Activated gamma-delta T cell treated with Interleukin-2 at 50 U/mL for 16 hours (primary cell): ENCODE measurements around the gene COL6A1.

Experiments
- DNase-seq: peaks from one replicate; pipeline ENCODE4 v3.0.0-alpha.2; 2020

COL6A1 gene

DNA sequence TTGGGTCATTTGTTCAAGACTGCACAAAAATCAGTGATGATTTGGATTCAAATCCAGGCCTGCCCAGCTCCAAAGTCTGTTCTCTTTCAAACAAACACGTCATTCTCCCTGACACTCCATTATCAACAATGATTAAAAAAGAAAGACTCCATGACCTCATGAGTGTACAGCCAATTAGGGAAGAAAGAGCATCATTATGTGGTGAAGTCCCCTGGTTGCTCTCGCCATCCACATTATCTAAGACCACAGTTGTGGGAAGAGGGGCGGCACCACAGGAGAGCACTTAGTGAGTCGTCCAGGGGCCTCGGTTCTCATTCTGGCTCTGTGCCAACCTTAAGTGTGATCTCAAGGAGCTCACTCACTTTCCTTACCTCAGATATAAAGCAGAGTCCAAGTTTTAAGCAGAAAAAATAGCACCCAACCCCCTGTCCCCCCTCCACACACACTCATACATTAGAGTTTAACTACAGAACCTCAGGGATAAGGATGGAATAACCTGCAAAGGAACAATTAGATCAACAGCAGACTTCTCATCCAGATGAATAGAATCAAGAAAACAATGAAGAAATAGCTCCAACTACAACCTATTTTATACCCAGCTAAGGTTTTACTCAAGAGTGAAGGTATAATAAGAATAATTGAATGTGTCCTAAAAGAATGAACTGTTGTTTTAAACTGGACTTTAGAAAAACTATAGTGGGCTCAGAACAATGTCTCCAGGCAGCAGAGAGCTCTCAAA is 47.8 kb downstream of the COL6A1 start:
- DNase-seq: no peak

DNA sequence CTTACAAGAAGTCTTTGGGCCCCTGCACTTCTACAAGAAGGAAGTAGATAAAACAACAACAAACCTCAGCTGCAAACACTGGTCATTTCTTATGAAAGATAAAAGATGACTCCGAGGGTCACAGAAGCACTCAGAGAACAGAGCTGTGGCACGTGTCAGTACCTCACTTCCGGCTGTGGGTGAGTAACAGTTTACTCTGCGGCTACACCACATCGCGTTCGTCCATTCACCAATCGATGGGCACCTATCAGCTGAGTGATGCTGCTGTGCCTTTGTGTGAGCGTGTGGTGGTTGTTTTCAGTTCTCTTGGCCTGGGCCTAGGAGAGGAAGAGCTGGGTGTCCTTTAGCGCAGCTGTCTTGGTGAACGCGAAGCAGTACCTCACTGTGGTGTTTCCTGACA is 49.9 kb downstream of the COL6A1 start:
- DNase-seq: no peak

DNA sequence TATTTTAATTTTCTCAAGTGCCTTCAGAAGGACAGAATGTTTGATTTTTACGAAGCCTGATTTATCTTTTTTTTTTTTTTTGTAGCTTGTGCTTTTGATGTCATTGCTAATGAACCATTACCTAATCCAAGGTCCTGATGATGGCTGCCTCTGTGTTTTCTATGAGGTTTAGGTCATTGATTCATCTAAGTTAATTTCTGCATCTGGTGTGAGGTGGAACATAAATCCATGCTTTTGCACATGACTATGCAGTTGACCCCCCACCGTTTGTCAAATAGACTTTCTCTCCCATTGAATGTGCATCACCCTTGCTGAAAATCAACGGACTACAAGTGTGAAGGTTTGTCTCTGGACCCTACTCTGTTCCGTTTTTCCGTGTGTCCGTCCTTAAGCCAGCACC is 50.5 kb downstream of the COL6A1 start:
- DNase-seq: no peak

DNA sequence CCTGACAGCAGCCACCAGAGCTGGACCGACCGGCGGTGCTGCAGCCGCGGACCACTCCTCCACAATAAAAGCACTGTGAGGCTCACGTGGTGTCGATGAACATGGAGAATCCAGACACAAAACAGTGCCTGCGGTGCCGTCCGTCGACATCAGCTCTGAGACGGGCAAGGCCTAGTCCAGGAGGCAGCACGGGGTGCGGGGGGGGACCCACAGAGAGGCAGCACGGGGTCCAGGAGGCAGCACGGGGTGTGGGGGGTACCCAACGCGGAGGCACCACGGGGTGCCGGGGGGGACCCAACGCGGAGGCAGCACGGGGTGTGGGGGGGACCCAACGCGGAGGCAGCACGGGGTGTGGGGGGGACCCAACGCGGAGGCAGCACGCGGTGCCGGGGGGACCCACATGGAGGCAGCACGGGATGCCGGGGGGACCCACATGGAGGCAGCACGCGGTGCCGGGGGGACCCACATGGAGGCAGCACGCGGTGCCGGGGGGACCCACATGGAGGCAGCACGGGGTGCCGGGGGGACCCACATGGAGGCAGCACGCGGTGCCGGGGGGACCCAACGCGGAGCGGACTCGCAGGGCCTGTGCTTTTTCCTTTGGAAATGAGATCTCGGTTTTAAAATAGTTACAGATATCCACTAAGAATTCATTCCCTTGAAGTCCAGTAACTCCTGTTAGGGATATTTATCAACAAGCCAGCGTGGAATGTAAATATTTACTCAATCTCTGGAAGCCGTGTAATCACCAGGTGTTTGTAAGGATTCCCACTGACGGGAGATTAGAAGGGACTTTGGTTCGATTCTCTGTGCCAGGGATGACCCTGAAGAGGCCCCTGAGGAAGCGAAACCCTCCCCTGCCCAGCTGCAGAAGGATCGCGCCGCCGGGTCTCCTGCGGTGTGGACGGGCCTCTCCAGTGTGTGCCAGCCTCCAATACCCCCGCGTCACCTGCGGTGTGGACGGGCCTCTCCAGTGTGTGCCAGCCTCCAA is 52.1 kb downstream of the COL6A1 start:
- no peak for DNase-seq

DNA sequence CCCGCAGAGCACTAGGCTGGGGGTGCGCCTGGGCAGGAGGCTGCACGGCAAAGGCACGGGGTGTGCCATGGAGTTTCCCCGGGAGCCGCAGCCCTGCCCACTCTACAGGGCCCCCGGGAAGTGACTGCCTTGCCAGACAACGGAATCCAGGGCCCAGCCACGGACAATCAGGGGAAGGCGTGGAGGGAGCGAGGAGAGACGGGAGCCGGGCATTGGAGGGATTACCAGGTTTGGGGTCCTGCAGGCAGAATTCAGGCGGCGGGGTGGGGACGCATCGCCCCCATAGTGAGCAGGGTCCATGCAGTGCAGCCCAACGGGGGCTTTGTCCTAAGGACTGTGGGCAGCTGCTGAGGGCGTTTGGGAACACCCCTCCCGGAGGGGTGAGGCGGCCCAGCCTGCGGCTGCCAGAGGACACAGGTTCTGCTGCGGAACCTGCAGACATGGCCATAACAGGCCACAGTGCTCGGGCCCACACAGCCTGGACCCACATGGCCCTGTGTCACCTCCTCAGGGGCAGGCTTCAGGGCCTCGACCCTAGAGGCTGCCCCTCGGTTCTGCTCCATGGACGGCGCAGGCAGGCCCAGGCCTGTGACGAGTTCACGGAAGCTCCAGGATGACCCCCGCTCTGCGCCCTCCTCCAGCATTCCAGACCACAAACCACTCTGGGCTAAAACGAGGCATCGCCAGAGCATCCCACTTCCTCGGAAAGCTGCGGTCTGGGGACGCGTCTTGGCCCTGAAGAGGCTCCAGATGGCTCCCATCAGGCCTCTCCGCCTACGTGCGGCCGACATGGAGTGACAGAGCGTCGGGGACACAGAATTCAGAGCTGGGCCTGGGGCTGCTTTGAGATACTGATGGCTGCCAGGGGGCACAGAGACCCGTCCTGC is 54.5 kb downstream of the COL6A1 start:
- DNase-seq: no peak

DNA sequence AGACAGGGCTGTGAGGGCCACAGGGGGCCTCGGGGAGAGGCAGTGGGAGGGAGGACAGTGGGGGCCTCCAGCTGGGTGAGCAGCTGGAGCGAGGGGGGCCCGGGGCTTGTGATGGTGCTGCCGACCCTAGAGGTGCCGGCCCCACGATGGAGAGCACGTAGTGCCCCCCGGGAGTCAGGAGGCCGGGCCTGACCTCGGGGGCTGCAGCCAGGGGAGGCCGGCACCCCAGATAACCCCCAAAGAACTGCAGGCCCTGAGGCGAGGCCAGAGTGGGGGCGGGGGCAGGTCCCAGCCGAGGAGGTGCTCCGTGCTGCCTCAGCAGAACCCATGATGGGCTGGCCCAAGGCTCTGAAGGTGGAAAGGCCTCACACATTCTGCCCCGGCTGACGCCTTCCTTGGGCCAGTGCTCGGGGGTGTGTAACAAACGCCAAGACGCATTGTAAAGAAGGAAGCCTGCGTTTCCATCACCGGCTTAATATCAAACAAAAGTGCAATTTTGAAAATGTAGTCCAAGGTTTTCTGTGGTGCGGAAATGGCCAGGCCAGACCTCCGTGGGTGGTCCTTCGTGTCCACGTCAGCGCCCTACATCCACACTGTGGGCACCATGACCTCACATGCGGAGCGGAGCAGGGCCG is 55.2 kb downstream of the COL6A1 start:
- no peak for DNase-seq

DNA sequence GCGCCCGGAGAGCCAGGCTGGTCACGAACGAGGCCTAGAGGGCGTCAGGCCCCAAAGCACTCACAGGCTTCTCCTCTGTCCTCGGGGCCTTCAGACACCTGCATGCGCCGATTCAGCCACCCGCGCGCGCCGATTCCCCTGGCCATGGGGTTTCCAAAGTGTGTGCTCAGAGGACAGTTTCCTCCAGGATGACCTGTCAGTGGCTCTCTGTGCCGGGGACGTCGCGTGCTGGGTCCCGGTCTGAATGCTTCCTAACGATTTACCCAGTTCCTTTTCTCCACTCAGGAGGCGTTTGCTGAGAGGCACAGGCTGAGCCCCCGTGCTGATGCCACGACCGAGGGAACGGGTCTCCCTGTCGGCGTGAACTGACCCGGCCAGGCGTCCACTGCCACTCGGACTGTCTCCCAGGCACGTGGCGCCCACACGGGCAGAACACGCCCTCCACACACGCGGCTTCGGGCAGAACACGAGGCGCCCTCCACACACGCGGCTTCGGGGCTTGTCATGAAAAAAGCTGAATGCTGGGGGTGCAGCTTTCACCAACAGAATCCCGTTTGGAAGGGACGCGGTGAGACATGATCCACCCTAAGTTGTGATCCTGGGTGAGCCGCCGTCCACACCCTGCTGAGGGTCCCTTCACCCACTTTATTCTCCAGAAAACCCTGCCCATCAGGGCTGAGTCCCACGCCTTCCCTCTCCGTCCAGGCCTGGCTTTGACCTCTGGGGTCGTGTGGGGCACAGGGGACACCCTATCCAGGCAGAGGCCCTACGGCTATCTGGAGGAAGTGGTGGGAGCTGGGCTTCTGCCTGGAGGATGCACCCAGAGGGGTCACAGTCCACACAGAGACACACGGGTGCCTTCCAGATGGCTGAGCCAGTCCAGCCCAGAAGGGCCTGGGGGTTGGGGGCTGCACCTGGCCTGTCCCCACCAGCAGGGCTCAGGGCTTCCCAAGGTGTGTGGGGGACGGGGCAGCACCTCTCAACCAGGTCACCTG is 56.1 kb downstream of the COL6A1 start:
- DNase-seq: no peak

DNA sequence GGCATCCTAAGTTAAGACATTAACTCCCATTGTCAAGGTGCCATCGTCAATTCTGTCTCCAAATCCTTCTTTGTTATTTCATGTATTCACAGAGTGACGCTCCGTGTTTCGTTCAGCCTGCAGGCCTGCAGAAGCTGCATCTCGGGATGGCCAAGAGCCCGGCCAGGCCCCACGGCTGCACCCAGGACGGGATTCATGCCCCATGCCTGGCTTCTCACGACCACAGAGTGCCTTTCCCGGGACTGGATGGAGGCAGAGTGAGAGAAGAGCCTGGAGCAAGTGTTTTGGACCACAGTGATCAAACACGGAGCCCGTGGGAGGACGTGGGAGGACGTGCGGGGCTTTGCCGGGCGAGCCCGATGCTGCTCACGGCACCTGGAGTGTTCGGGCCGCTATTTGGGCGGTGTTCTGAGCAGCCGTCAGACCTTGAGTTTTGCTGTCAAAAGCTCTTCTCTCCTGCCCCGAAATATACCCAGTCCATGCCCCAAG is 56.8 kb downstream of the COL6A1 start:
- no peak for DNase-seq

DNA sequence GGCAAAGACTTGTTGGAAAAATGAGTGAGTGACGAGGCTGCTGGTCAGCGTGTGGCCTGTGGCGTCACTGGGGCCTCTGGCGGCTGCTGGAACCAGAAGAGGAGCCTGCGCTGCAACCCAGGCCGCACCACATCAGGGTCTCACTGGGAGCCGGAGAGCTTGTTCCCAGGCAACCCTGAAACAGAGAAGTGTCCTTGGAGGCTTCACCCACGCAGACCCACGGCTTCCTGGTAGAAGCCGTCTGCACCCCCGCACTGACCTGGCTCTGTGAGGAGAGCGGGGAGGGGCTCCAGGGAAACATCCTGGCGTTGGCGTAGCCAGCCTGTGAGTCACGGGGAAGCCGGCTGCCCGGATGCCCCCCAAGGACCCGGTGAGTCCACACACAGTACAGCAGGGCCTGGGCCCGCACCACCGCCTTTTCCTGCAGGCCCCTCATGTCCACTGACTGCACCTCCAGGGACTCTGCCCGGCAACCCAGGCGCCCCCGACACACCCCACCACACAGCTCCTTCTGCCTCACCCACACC is 57.4 kb downstream of the COL6A1 start:
- DNase-seq: no peak

DNA sequence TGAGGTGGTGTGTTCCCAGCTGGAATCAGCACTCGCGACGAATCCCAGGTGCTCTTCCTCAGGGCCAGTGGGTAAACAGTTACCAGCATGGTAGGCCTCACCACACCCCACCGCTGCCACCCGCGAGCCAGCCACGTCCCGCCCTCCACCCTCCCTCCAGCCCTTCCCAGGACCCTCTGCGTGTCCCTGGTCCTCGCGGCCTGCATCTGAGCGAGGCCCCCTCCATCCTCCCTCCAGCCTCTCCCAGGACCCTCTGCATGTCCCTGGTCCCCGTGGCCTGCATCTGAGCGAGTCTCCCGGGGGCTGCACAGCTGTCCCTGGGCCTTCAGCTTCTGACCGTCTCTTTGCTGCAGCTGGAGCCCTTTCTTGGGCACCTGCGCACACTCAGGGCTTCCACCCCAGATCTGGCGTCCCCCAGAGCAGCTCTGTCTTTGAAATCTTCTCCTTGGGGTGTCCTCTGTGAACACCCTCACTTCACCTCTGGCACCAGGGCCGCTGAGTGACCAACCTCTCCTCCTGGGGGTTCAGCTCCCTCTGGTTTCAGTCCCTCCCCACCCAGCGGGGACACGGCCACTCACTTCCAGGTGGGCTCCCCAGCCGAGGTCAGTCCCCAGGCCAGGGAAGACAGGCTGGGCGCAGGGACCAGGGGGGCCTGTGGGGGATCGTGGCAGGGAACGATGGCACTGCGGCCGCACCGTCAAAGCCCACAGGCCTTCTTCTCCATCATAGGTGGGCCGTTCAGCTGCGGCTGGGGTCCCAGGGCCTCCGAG is 58.5 kb downstream of the COL6A1 start:
- no peak for DNase-seq

DNA sequence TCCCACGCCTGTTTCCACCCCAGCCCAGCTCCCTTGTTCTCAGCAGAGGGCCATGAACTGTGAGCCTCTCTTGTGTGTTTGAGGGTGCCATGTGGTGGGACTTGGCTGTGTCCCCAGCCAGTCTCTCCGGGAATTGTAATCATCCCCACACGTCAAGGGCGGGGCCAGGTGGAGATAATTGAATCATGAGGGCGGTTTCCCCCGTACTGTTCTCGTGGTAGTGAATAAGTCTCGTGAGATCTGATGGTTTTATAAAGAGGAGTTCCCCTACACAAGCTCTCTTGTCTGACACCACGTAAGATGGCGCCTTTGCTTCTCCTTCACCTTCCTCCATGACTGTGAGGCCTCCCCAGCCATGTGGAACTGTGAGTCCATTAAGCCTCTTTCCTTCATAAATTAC is 59.1 kb downstream of the COL6A1 start:
- DNase-seq: no peak

DNA sequence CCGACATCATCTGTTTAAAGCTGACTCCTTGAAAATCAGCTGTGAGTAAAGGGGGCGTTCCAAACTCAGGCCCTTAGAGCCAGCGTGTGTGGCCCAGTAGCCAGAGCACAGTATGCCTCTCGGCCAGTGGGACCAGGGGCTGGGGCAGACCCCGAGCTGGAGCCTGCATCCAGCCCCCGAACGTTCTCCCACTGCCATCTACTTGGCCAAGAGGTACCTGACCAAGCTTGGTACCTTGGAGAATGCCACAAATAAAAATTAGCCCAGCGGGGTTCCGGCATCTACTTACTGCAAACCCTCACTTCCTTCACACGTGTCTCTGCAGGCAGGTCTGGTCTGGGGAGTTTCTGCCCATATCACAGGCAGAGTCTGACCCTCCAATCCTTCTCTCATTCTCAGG is 59.6 kb downstream of the COL6A1 start:
- no peak for DNase-seq

DNA sequence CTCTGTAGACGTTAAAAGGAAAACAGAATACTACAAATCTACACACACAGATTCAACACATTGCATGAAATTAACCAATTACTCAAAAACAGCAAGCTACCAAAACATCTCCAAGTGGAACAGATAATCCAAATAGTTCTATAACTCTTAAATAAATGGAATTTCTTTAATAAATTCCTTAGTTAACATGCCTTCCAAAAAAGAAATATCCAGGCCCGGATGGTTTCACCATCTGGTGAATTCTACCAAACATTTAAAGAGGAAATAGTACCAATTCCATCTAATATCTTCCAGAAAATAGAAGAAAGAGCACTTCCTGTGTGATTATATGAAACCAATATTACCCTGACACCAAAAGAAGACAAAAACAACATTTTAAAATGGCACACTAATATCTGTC is 63.6 kb downstream of the COL6A1 start:
- no peak for DNase-seq

DNA sequence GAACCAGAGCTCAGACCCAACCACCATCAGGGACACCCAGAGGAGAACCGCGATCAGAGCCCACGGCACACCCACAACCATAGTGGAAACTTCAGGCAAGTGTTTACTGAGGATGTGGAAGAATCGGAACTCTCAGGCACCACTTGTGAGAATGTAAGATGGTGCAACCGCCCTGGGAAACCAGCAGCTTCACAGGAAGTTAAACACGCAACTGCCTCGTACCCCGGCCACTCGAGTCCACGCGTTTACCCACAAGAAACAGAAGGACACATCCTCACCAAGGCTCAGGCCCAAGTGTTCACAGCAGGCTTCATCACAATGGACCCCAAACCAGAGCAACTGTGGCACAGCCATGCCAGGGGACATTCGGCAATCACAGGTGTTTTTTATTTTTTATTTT is 64.9 kb downstream of the COL6A1 start:
- peak; percentile 0 for DNase-seq

DNA sequence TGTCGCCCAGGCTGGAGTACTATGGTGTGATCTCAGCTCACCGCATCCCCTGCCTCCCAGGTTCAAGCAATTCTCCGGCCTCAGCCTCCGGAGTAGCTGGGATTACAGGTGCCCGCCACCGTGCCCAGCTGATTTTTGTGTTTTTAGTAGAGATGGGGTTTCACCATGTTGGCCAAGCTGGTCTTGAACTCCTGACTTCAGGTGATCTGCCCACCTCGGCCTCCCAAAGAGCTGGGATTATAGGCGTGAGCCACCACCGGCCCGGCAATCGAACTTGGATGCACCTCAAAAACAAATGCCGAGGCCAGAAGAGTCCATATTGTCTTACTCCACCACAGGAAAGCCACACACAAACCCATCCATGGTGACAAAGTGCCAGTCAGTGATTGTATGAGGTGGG is 65.3 kb downstream of the COL6A1 start:
- DNase-seq: peak; percentile 1

DNA sequence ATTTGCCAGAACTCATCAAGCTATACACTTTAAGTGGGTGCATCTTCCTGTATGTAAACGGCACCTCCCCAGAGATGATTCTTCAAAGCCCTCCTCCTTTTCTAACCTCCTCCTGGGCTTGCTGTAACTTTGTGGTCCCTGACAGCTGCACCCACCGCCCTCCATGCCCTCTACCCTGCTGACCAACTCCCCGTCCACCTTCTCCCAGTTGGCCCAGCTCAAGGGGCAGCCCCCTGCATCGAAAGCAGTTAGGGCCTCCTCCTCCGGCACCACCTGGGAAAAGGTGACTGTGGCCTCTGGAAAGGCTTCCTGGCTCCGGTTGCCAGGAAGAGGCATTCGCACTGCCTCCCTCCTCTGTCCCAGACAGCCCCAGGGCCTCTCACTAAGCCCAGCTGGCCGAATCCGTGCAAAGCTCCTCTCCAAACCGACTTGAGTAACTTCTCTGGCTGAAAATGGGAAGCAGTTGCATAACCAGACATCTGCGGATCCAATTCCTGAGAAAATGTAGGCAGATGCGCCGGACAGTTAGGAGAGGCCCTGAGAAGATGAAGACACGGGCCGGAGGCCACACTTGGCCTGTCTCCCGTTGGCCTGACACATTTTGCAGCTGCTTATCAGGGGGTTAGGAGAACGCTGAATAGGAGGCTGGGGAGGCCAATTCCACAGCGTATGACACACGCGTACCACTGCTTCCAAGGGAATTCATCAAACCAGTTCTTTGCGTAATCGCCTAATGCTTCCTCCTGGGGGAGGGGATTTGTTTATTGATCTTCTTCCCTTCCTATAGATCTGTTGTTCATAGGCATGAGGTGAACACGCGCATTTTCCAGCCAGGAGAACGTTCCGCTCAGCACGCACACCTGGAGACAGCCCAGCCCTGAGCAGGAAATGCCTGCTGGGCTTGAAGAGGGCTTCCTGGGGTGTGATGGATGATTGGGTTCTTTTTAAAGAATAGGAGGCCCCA is 67.6 kb downstream of the COL6A1 start:
- no peak for DNase-seq

DNA sequence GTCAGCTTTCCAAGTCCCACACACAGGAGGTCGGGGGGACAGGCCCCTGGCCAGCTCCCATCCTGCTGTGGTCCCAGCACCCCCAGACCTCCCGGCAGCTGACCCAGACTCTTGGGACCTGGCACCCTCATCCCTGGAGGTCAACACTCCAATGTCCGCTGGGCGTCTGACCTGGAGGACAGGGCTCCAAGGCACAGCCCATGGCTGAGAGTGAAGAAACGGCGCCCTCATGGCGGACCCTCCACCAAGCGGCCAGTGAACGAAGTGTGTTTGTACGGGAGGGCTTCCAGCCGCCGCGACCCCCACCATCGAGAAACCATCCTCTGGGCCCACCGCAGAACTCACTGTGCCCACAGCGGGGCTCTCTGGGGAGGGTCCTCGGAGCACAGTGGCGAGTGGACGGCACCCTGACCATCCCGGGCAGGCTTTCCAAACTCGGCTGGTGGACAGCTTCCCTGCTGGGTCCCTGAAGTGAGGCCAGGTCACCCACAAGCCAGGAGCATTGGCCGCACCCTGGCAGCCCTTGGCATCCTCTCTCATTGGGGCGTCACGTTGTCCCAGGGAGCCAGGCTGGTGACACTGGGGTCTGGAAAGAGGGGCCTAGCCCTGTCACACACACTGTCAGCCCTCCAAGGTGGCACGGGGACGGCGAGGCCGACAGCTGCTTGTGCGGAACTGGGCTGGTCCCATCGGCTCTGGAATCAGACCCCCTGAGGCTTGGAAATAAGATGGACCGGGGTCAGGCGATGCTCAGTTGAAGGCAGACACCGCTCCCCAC is 68.5 kb downstream of the COL6A1 start:
- DNase-seq: no peak
